ENCODE data around the gene ZNF391.

Gene ZNF391

DNA sequence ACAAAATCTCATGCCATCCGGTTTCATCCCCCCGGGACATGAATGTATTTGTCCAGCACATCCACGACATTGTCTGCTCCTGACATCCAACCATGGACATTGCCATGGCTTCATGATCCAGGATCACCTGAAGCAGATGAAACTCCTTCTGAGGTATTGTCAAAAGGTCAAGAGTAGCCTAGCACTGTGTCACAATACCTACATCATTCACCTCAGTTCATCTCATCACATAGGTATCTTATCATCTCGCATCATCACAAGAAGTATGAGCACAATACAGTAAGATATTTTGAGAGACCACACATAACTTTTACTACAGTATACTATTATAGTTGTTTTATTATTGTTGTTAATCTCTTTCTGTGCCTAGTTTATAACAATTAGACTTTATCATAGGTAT is 50.8 kb downstream of the ZNF391 start:
- TF ChIP-seq CTCF (IDR thresholded peaks at IDR 0.05; ENCODE audit: low read depth, low read length) = no peak

GRCh38 chr6:27441001-27441400 is 52.4 kb downstream of the ZNF391 start:
- H3K4me3 ChIP-seq (replicated peaks in 1 of 2; ENCODE audit: low read depth in 2 of 2, low read length in 2 of 2) = no peak overlapping the region
- no peak for DNase-seq (ENCODE audit: low read depth in 2 of 2)
- TF ChIP-seq CTCF (IDR thresholded peaks at IDR 0.05; ENCODE audit: low read depth, low read length) = no peak

More for the DNA sequence above, 50.8 kb downstream of the ZNF391 start:
- DNase-seq (ENCODE audit: low read depth in 2 of 2) = no peak
- H3K4me3 ChIP-seq (replicated peaks in 1 of 2; ENCODE audit: low read depth in 2 of 2, low read length in 2 of 2) = no peak overlapping the region

DNA sequence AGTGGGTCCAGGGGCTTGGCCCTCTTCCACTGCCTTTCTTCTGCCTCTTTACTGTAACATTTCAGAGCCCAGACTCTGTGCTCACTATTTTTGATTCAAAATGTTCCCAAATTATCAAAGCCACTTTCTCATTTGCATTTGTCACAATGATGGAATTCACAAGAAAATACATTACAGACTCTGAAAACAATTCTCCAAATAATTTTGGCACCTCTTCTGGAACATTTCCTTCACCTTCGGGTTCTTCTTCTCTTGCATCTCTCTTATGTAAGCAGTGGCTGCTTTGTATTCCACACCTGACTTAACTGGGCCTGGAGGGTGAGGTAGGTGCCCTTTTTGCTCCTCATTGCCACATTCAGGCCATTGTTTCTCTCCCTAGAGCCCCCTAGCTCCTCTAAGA is 54.4 kb downstream of the ZNF391 start:
- H3K4me3 ChIP-seq (replicated peaks in 1 of 2; ENCODE audit: low read depth in 2 of 2, low read length in 2 of 2) = no peak overlapping the region
- DNase-seq (ENCODE audit: low read depth in 2 of 2) = no peak
- TF ChIP-seq CTCF (IDR thresholded peaks at IDR 0.05; ENCODE audit: low read depth, low read length) = no peak

DNA sequence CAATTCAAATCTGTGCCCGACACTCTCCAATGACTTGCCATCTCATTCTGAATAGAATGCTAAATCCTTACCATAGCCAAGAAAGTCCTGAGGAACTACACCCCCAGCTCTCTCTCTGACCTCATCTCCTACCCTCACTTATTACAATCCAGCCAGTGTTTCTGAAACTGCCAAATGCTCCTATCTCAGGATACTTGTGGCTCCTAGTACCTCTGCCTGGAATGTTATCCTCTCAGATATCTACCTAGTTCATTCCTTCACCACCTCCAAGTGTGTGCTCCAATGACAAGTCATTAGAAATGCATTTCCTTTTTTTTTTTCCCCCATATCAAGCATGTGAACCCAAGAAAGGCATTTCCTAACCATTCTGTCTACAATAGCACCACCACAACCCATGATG is 59.9 kb downstream of the ZNF391 start:
- no peak for TF ChIP-seq CTCF (IDR thresholded peaks at IDR 0.05; ENCODE audit: low read depth, low read length)
- no peak overlapping the region for H3K4me3 ChIP-seq (replicated peaks in 1 of 2; ENCODE audit: low read depth in 2 of 2, low read length in 2 of 2)

DNA sequence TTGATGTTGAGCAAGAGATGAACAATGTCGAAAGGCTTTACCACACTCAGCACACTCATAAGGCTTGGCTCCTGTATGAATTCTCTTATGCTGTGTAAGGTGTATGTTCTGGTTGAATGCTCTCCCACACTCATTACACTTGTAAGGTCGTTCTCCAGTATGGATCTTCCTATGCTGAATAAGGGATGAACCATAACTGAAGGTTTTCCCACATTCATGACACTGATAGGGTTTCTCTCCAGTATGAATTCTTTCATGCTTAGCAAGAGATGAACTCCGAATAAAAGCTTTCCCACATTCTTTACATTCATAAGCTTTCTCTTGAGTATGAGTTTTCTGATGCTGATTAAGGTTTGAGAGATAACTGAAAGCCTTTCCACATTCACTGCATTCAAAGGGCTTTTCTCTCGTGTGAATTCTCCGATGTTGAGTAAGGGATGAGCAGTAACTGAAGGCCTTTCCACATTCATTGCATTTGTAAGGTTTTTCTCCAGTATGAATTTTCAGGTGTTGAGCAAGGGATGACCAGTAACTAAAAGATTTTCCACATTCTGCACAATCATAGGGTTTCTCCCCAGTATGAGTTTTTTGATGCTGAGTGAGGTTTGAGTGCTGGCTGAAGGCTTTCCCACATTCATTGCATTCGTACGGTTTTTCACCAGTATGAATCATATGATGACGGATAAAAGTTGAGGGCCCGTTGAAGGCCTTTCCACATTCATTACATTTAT is 63.3 kb downstream of the ZNF391 start:
- H3K4me3 ChIP-seq (replicated peaks in 1 of 2; ENCODE audit: low read depth in 2 of 2, low read length in 2 of 2) = no peak overlapping the region
- DNase-seq (ENCODE audit: low read depth in 2 of 2) = peak in 1 of 2 donors; percentile 3
- TF ChIP-seq CTCF (IDR thresholded peaks at IDR 0.05; ENCODE audit: low read depth, low read length) = no peak

More for the DNA sequence above, 59.9 kb downstream of the ZNF391 start:
- DNase-seq (ENCODE audit: low read depth in 2 of 2) = no peak

DNA sequence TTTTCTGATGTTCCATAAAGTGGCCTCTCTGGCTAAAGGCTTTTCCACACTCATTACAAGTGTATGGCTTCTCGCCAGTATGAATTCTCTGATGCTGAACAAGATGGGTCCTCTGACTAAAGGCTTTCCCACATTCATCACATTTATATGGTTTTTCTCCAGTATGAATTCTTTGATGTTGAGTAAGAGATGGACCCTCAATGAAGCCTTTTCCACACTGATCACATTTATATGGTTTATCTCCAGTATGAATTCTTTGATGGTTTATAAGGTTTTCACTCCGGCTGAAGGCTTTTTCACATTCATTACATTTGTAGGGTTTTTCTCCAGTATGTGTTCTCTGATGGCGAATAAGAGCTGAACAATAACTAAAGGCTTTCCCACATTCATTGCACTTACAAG is 63.9 kb downstream of the ZNF391 start:
- DNase-seq (ENCODE audit: low read depth in 2 of 2) = peak; percentile 6 to 26
- no peak overlapping the region for H3K4me3 ChIP-seq (replicated peaks in 1 of 2; ENCODE audit: low read depth in 2 of 2, low read length in 2 of 2)
- no peak for TF ChIP-seq CTCF (IDR thresholded peaks at IDR 0.05; ENCODE audit: low read depth, low read length)
